GM18526 (cell line): Measurements from ENCODE around the gene SBK2.

Experiments
- POLR2A ChIP-seq: IDR thresholded peaks from 3 replicates; pipeline ENCODE4 v1.6.1; 2011; ENCODE audit not compliant: insufficient read length; ENCODE audit errors: extremely low read depth

The SBK2 gene

DNA sequence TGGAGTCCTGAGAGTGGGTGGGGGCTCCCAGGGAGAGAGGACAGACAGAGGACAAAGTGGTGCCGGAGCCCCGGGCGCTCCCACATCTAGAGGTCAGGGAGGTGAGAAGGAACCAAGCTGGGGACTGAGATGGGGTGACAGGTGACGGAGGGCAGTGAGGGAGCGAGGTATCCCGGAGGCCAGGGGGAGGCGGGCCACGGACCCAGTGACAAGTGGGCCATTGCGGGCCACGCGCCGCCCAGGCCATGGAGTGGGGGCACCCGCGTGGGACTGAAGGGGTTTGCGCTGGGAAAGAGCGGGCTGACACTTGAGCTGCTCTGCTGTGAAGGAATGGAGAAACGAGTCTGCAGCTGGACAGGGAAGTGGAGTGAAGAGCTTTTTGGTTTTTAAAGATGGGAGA lies 57.9 kb downstream of the SBK2 start:
- no peak for TF ChIP-seq POLR2A
